Stimulated activated CD4-positive, alpha-beta T cell treated with anti-CD3 and anti-CD28 coated beads, TNF-alpha, amount 100 ng/mL, for 1 hour (primary cell): ENCODE results near the gene ANXA2.
"Not testable (repeated sequence)": the region's sequence is repeated elsewhere in the genome, so short reads cannot be mapped to it uniquely, and the experiment has no call there.

Experiments
- DNase-seq, 3 donors: peaks; one replicate each; pipeline ENCODE4 v3.0.0-alpha.2; 2020; ENCODE audit warnings: low read depth in 3 of 3, low spot score in 1 of 3

Gene ANXA2

GRCh38 chr15:60397772-60398445 is at the start of gene ANXA2:
Gene ANXA2 (minus strand): TSS chr15:60397986. CDS start chr15:60386075, 11,911 bp downstream.
- peak; percentile 62 to 73 (median 67) for DNase-seq

GRCh38 chr15:60444289-60444912 is 46.6 kb upstream of the ANXA2 start:
- no peak for DNase-seq

GRCh38 chr15:60442763-60443162 is 45.0 kb upstream of the ANXA2 start:
- DNase-seq: no peak

GRCh38 chr15:60442031-60442650 is 44.4 kb upstream of the ANXA2 start:
- DNase-seq: no peak

GRCh38 chr15:60441331-60441730 is 43.5 kb upstream of the ANXA2 start:
- DNase-seq: no peak

- DNase-seq: no peak
These were observed 40.9 kb upstream of the ANXA2 start for GRCh38 chr15:60438646-60439045.

- DNase-seq: no peak
These were observed 31.1 kb upstream of the ANXA2 start for GRCh38 chr15:60428935-60429334.

- no peak for DNase-seq
These were observed 29.2 kb upstream of the ANXA2 start for GRCh38 chr15:60426870-60427508.

- no peak for DNase-seq
These were observed 27.7 kb upstream of the ANXA2 start for GRCh38 chr15:60425461-60425860.

- no peak for DNase-seq
These were observed 26.2 kb upstream of the ANXA2 start for GRCh38 chr15:60424006-60424405.

- DNase-seq: no peak
These were observed 25.8 kb upstream of the ANXA2 start for GRCh38 chr15:60423537-60423936.

- DNase-seq: no peak
These were observed 23.8 kb upstream of the ANXA2 start for GRCh38 chr15:60421544-60421943.

- DNase-seq: no peak
These were observed 22.5 kb upstream of the ANXA2 start for GRCh38 chr15:60420203-60420716.

GRCh38 chr15:60419753-60420152 is 22.0 kb upstream of the ANXA2 start:
- DNase-seq: no peak

- no peak for DNase-seq
These were observed 20.3 kb upstream of the ANXA2 start for GRCh38 chr15:60418096-60418495.

GRCh38 chr15:60417112-60417511 is 19.3 kb upstream of the ANXA2 start:
- DNase-seq: no peak

- DNase-seq: no peak
These were observed 18.7 kb upstream of the ANXA2 start for GRCh38 chr15:60416484-60416883.

GRCh38 chr15:60414016-60414682 is 16.4 kb upstream of the ANXA2 start:
- DNase-seq: no peak

- no peak for DNase-seq
These were observed 15.5 kb upstream of the ANXA2 start for GRCh38 chr15:60413231-60413824.

- DNase-seq: not testable (repeated sequence)
These were observed 15.0 kb upstream of the ANXA2 start for GRCh38 chr15:60412807-60413206.
